CD14-positive monocyte (primary cell): Measurements from ENCODE around the gene CFAP92. TPM values are rescaled to one million over a fixed set of nuclear protein-coding genes. Genes with fewer than 3 reads are reported as not detected.
"Not testable (repeated sequence)": the region's sequence is repeated elsewhere in the genome, so short reads cannot be mapped to it uniquely, and the experiment has no call there.

ENCODE experiments used
- DNase-seq, 3 donors: peaks; one replicate each; pipeline ENCODE4 v3.0.0-alpha.2; 2011 to 2022
- H2AFZ ChIP-seq: 2 replicates; pipeline ENCODE4 v1.6.0; 2012; ENCODE audit warnings: mild to moderate bottlenecking, low read depth, low read length, inconsistent platforms; ENCODE audit not compliant: insufficient read depth, poor library complexity, severe bottlenecking
- H3K27ac ChIP-seq, 2 donors: 1 replicate in 1 of 2; 2 replicates in 1 of 2; pipeline ENCODE4 v1.5.1; 2012 to 2013; ENCODE audit warnings: low read length in 2 of 2, control low read depth in 1 of 2, inconsistent platforms in 1 of 2, low read depth in 1 of 2, mild to moderate bottlenecking in 1 of 2
- H3K27me3 ChIP-seq, 2 donors: one replicate each; pipeline versions ENCODE4 v1.6.0 to v1.6.1; 2011 to 2013; ENCODE audit warnings: low read length in 2 of 2; ENCODE audit not compliant: control insufficient read depth in 2 of 2, insufficient read depth in 2 of 2
- H3K36me3 ChIP-seq, 2 donors: replicated peaks in 1 of 2; 1 replicate in 1 of 2; 2 replicates in 1 of 2; pipeline versions ENCODE4 v1.5.1 to v1.6.1; 2012 to 2013; ENCODE audit warnings: low read length in 2 of 2, control low read depth in 1 of 2, inconsistent platforms in 1 of 2, mild to moderate bottlenecking in 1 of 2; ENCODE audit not compliant: insufficient read depth in 2 of 2, control insufficient read depth in 1 of 2
- H3K4me1 ChIP-seq, 2 donors: 1 replicate in 1 of 2; 2 replicates in 1 of 2; pipeline versions ENCODE4 v1.5.1 to v1.6.1; 2012 to 2013; ENCODE audit warnings: low read length in 2 of 2, control low read depth in 1 of 2, inconsistent platforms in 1 of 2, mild to moderate bottlenecking in 1 of 2, moderate library complexity in 1 of 2; ENCODE audit not compliant: insufficient read depth in 2 of 2, control insufficient read depth in 1 of 2
- H3K4me2 ChIP-seq: replicated peaks from 2 replicates; pipeline ENCODE3; 2012; ENCODE audit warnings: low read length, moderate library complexity, mild to moderate bottlenecking; ENCODE audit not compliant: poor library complexity, severe bottlenecking; ENCODE audit errors: extremely low read depth
- H3K4me3 ChIP-seq, 3 experiments: fragments of 200-600 bp in 1 of 3; sonication (generic) in 1 of 3; replicated peaks in 1 of 3; 1 replicate in 2 of 3; 2 replicates in 1 of 3; pipeline ENCODE4 v1.5.1; 2011 to 2013; ENCODE audit warnings: low read length in 3 of 3, mild to moderate bottlenecking in 3 of 3, control low read depth in 2 of 3, low read depth in 2 of 3, inconsistent platforms in 1 of 3, moderate library complexity in 1 of 3
- H3K79me2 ChIP-seq: 2 replicates; pipeline ENCODE4 v1.6.0; 2012; ENCODE audit warnings: mild to moderate bottlenecking, control low read depth, inconsistent platforms, low read length, moderate library complexity; ENCODE audit not compliant: insufficient read depth
- H3K9ac ChIP-seq: 2 replicates; pipeline ENCODE4 v1.6.0; 2017; ENCODE audit warnings: low read length, mild to moderate bottlenecking; ENCODE audit not compliant: insufficient read depth, poor library complexity, severe bottlenecking
- H3K9me3 ChIP-seq, 2 donors: replicated peaks in 1 of 2; 1 replicate in 1 of 2; 2 replicates in 1 of 2; pipeline versions ENCODE4 v1.5.1 to v1.6.1; 2012 to 2013; ENCODE audit warnings: low read length in 2 of 2, control low read depth in 1 of 2; ENCODE audit not compliant: control insufficient read depth in 1 of 2, insufficient read depth in 1 of 2
- H4K20me1 ChIP-seq: 2 replicates; pipeline ENCODE4 v1.6.0; 2012; ENCODE audit warnings: mild to moderate bottlenecking, low read length, control low read depth, moderate library complexity; ENCODE audit not compliant: insufficient read depth
- H3K27ac Mint-ChIP-seq, 7 donors: one replicate each; pipeline ENCODE4 v1.8.0; 2020; ENCODE audit warnings: mild to moderate bottlenecking in 7 of 7, mixed read lengths in 7 of 7, moderate library complexity in 6 of 7, inconsistent platforms in 2 of 7
- H3K27me3 Mint-ChIP-seq, 3 donors: one replicate each; pipeline ENCODE4 v1.8.0; 2021 to 2022; ENCODE audit warnings: low read depth in 3 of 3, mild to moderate bottlenecking in 3 of 3, mixed read lengths in 3 of 3, moderate library complexity in 3 of 3, inconsistent platforms in 1 of 3
- H3K36me3 Mint-ChIP-seq, 2 donors: one replicate each; pipeline ENCODE4 v1.8.0; 2020; ENCODE audit warnings: mixed read lengths in 2 of 2, inconsistent platforms in 1 of 2, mild to moderate bottlenecking in 1 of 2
- H3K4me1 Mint-ChIP-seq: one replicate; pipeline ENCODE4 v1.8.0; 2020; ENCODE audit warnings: mild to moderate bottlenecking, mixed read lengths
- H3K4me3 Mint-ChIP-seq, 2 donors: one replicate each; pipeline ENCODE4 v1.8.0; 2020; ENCODE audit warnings: mild to moderate bottlenecking in 2 of 2, mixed read lengths in 2 of 2, moderate library complexity in 1 of 2
- H3K9me3 Mint-ChIP-seq, 7 donors: one replicate each; pipeline ENCODE4 v1.8.0; 2020 to 2022; ENCODE audit warnings: mixed read lengths in 7 of 7, mild to moderate bottlenecking in 6 of 7, moderate library complexity in 6 of 7, inconsistent platforms in 2 of 7
- CTCF ChIP-seq: fragments of 200-600 bp; IDR thresholded peaks from one replicate; pipeline ENCODE4 v1.8.0; 2022; ENCODE audit warnings: antibody characterized with exemption, mild to moderate bottlenecking
- WGBS: methylation state at CpG from one replicate; pipeline ENCODE4 v1.1.5; 2013; ENCODE audit warnings: missing lambda C conversion rate; ENCODE audit not compliant: insufficient coverage; 5-methylcytosine and 5-hydroxymethylcytosine counted together
- intact Hi-C, 2 donors: fragments of 100-400 bp; cut with micrococcal nuclease; formaldehyde crosslinking; loops; one replicate each; pipeline versions ENCODE4 v1.15.0 to v1.15.1; 2023
- polyA plus RNA-seq, 3 donors: library from polyadenylated mRNA; depleted of rRNA in 1 of 3; unstranded in 2 of 3; stranded (reverse) in 1 of 3; fragments of 300-500 nt in 2 of 3; fragments of >200 nt in 1 of 3; fragmentation: Illumina TruSeq in 2 of 3; gene quantifications; 1 replicate in 2 of 3; 2 replicates in 1 of 3; pipeline ENCODE4 v1.2.3, GENCODE V29; 2012 to 2021

The CFAP92 gene
- polyA plus RNA-seq, 3 donors = 0.12 to 0.50 (median 0.19) TPM

- no peaks in the 10 kb centered on the region for H3K36me3 Mint-ChIP-seq
- no peak overlapping the region for H3K9ac ChIP-seq
- H3K27ac ChIP-seq = no peak overlapping the region
- no peak overlapping the region for H3K4me2 ChIP-seq
- TF ChIP-seq CTCF = no peak
- H3K27me3 Mint-ChIP-seq = peaks cover 0 to 7% (median 5%) of the 10 kb centered on the region in 3 donors
- H3K4me3 ChIP-seq = no peak overlapping the region
- no peak overlapping the region for H3K4me3 Mint-ChIP-seq
- H3K9me3 Mint-ChIP-seq = peaks cover 13 to 24% (median 15%) of the 10 kb centered on the region in 7 donors
- no peaks in the 10 kb centered on the region for H3K79me2 ChIP-seq
- H3K36me3 ChIP-seq = no peaks in the 10 kb centered on the region
- no peaks in the 10 kb centered on the region for H4K20me1 ChIP-seq
- WGBS = 93% methylated on average over 5 of the region's 10 CpGs
- DNase-seq = no peak
- no peaks in the 10 kb centered on the region for H3K27me3 ChIP-seq
- H2AFZ ChIP-seq = no peak overlapping the region
- H3K9me3 ChIP-seq = peaks cover 8 to 13% of the 10 kb centered on the region in 2 donors
- no peak overlapping the region for H3K27ac Mint-ChIP-seq
- no peaks in the 10 kb centered on the region for H3K4me1 ChIP-seq
- no peaks in the 10 kb centered on the region for H3K4me1 Mint-ChIP-seq
- intact Hi-C loops = no loop called here
Observed at GRCh38 chr3:128931046-128931445, 62.8 kb downstream of the CFAP92 start.

- no peaks in the 10 kb centered on the region for H3K4me1 ChIP-seq
- no peak overlapping the region for H3K27ac Mint-ChIP-seq
- H3K27me3 Mint-ChIP-seq = peaks cover 6 to 10% (median 9%) of the 10 kb centered on the region in 3 donors
- WGBS = no CpG with 5 or more reads among the region's 3 CpGs
- H3K4me1 Mint-ChIP-seq = no peaks in the 10 kb centered on the region
- H2AFZ ChIP-seq = no peak overlapping the region
- peaks cover 24 to 39% (median 31%) of the 10 kb centered on the region in 7 donors for H3K9me3 Mint-ChIP-seq
- no peak overlapping the region for H3K27ac ChIP-seq
- no peaks in the 10 kb centered on the region for H3K27me3 ChIP-seq
- H3K4me3 Mint-ChIP-seq = no peak overlapping the region
- intact Hi-C loops = no loop called here
- no peak overlapping the region for H3K9ac ChIP-seq
- no peak overlapping the region for H3K4me3 ChIP-seq
- H3K79me2 ChIP-seq = no peaks in the 10 kb centered on the region
- H3K4me2 ChIP-seq = no peak overlapping the region
- no peaks in the 10 kb centered on the region for H4K20me1 ChIP-seq
- no peak for DNase-seq
- TF ChIP-seq CTCF = no peak
- peaks cover 17 to 25% of the 10 kb centered on the region in 2 donors for H3K9me3 ChIP-seq
- H3K36me3 ChIP-seq = no peaks in the 10 kb centered on the region
- H3K36me3 Mint-ChIP-seq = peaks cover 0 to 2% of the 10 kb centered on the region in 2 donors
Observed at GRCh38 chr3:128929364-128929763, 64.5 kb downstream of the CFAP92 start.

DNA sequence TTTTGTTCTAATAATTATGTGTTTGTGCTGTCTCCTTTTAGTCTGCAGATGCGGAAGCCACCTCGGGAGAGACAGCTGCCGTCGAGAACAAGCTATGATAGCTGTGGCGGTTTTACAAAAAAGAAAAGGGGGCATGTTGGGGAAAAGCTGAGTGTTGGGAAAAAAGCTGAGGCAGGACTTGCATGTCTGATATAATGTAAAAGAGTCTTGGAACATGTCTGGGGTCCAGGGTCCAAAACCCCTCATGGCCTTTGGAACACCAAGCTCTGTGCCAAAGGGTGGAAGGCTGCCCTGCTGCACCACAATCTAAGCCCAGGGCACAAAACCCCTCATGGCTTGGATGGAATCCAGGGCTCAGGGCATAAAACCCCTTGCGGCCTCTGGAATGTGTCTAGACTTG is 69.9 kb downstream of the CFAP92 start:
- Histone ChIP-seq H3K4me1 (peaks cover 3 to 11% of the 10 kb centered on the region in 2 donors), H3K9me3 (peaks cover 17 to 39% of the 10 kb centered on the region in 2 donors)
- H3K4me3 ChIP-seq, H3K27me3 ChIP-seq, DNase-seq, H3K27ac ChIP-seq, H3K27ac Mint-ChIP-seq, H2AFZ ChIP-seq, H3K9ac ChIP-seq, H4K20me1 ChIP-seq, intact Hi-C loops, H3K36me3 ChIP-seq, H3K4me2 ChIP-seq, H3K4me3 Mint-ChIP-seq, H3K79me2 ChIP-seq: not testable (repeated sequence)
- WGBS = 92% methylated on average over 5 of the region's 6 CpGs
- H3K9me3 Mint-ChIP-seq = peaks cover 29 to 65% (median 56%) of the 10 kb centered on the region in 7 donors
- H3K27me3 Mint-ChIP-seq = peaks cover 6 to 19% (median 11%) of the 10 kb centered on the region in 3 donors
- peaks cover 9 to 16% of the 10 kb centered on the region in 2 donors for H3K36me3 Mint-ChIP-seq
- H3K4me1 Mint-ChIP-seq = peaks cover 11% of the 10 kb centered on the region
